ENCODE results near the gene EXOC3L4.

DNA sequence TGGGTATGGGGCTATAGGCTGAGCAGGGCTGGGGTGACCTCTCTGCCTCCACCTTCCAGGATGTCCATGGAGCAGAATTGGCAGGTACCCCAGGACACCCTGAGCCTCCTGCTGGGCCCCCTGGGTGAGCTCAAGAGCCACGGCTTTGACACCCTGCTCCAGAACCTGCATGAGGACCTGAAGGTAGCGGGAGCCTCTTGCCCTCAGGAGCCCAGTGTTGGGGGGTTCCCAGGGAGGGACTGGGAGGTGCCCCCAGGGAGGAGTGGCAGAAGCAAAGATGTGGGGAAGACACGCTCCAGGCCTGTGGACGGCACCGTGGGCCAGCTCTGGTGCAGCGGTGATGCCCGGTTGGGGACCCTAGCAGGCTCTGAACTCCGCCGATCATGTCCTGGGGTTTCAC lies 37.1 kb downstream of the EXOC3L4 start:
- TF ChIP-seq POLR2A (IDR thresholded peaks at IDR 0.05; ENCODE audit: low read depth, low read length), result no peak
- TF ChIP-seq, protein P1, sequence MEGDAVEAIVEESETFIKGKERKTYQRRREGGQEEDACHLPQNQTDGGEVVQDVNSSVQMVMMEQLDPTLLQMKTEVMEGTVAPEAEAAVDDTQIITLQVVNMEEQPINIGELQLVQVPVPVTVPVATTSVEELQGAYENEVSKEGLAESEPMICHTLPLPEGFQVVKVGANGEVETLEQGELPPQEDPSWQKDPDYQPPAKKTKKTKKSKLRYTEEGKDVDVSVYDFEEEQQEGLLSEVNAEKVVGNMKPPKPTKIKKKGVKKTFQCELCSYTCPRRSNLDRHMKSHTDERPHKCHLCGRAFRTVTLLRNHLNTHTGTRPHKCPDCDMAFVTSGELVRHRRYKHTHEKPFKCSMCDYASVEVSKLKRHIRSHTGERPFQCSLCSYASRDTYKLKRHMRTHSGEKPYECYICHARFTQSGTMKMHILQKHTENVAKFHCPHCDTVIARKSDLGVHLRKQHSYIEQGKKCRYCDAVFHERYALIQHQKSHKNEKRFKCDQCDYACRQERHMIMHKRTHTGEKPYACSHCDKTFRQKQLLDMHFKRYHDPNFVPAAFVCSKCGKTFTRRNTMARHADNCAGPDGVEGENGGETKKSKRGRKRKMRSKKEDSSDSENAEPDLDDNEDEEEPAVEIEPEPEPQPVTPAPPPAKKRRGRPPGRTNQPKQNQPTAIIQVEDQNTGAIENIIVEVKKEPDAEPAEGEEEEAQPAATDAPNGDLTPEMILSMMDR (IDR thresholded peaks at IDR 0.05; ENCODE audit: extremely low read depth in 1 of 2, insufficient read depth in 1 of 2, low read depth in 1 of 2, low read length in 2 of 2), result no peak
